Vagina (tissue), 2 donors: ENCODE measurements around the gene DNAH9.

Experiments used
- CTCF ChIP-seq, 3 experiments: fragments of 450-650 bp in 2 of 3; fragments of 200-600 bp in 1 of 3; sonication (generic) in 1 of 3; IDR thresholded peaks; one replicate each; pipeline ENCODE4 v1.5.1; 2017 to 2019; ENCODE audit warnings: antibody characterized with exemption in 3 of 3, mild to moderate bottlenecking in 2 of 3, moderate library complexity in 2 of 3
- POLR2A ChIP-seq, 2 donors: fragments of 450-650 bp; IDR thresholded peaks; one replicate each; pipeline ENCODE4 v1.6.1; 2017; ENCODE audit warnings: antibody characterized with exemption in 2 of 2, mild to moderate bottlenecking in 2 of 2, moderate library complexity in 2 of 2
- POLR2AphosphoS5 ChIP-seq, 2 donors: sonication (generic); formaldehyde crosslinking; IDR thresholded peaks; one replicate each; pipeline ENCODE4 v1.9.0; 2017; ENCODE audit warnings: antibody characterized with exemption in 2 of 2, mild to moderate bottlenecking in 2 of 2, low read depth in 1 of 2; ENCODE audit not compliant: insufficient read depth in 1 of 2

- no peak for TF ChIP-seq POLR2AphosphoS5 (IDR thresholded peaks at IDR 0.05; ENCODE audit: insufficient read depth in 1 of 2, low read depth in 1 of 2)
- no peak for TF ChIP-seq CTCF (IDR thresholded peaks at IDR 0.05)
- no peak for TF ChIP-seq POLR2A (IDR thresholded peaks at IDR 0.05)
Observed at GRCh38 chr17:11553135-11553534, 45.1 kb upstream of the DNAH9 start.
